ENCODE data around the gene OLFML2A. TPM values are rescaled to one million over a fixed set of nuclear protein-coding genes. Genes with fewer than 3 reads are reported as not detected.

OLFML2A gene
- total and polyA plus RNA-seq, 2 experiments from 2014 or later, result 2.2 to 3.4 TPM

GRCh38 chr9:124799274-124800006 lies 22.5 kb downstream of the OLFML2A start:
- no peaks in the 10 kb centered on the region for H3K9me3 ChIP-seq (ENCODE audit: low read depth)
- H3K4me1 ChIP-seq (ENCODE audit: insufficient read depth), result no peaks in the 10 kb centered on the region
- WGBS (ENCODE audit: low lambda C conversion rate, missing lambda C conversion rate), result 88% methylated on average over 13 of the region's 13 CpGs
- no peak overlapping the region for H3K4me2 ChIP-seq
- no peak overlapping the region for H2AFZ ChIP-seq
- no peak for DNase-seq (ENCODE audit: low spot score)
- H3K27ac ChIP-seq, result no peak overlapping the region
- no peaks in the 10 kb centered on the region for H3K9me2 ChIP-seq (replicated peaks; ENCODE audit: insufficient read depth)
- no peak for TF ChIP-seq CTCF (IDR thresholded peaks at IDR 0.05; ENCODE audit: poor library complexity)
- TF ChIP-seq EZH2phosphoT487 (IDR thresholded peaks at IDR 0.05; ENCODE audit: low read depth, severe bottlenecking, unreplicated experiment), result no peak
- TF ChIP-seq EZH2 (IDR thresholded peaks at IDR 0.05; ENCODE audit: borderline replicate concordance), result no peak
- no peaks in the 10 kb centered on the region for H4K20me1 ChIP-seq (ENCODE audit: insufficient read depth, poor library complexity, severe bottlenecking)
- H3K27me3 ChIP-seq, result no peaks in the 10 kb centered on the region
- no peaks in the 10 kb centered on the region for H3K36me3 ChIP-seq (replicated peaks; ENCODE audit: insufficient read depth, low read depth)
- H3K4me3 ChIP-seq, result no peak overlapping the region
- H3K79me2 ChIP-seq, result no peaks in the 10 kb centered on the region

- no peak for TF ChIP-seq EZH2 (IDR thresholded peaks at IDR 0.05; ENCODE audit: borderline replicate concordance)
- no peak for TF ChIP-seq EZH2phosphoT487 (IDR thresholded peaks at IDR 0.05; ENCODE audit: low read depth, severe bottlenecking, unreplicated experiment)
- no peak for TF ChIP-seq CTCF (IDR thresholded peaks at IDR 0.05; ENCODE audit: poor library complexity)
- no peak for DNase-seq (ENCODE audit: low spot score)
- H3K4me2 ChIP-seq, result no peak overlapping the region
Measured at GRCh38 chr9:124800306-124801259, 23.6 kb downstream of the OLFML2A start.

GRCh38 chr9:124801356-124801755 lies 24.4 kb downstream of the OLFML2A start:
- H3K9me3 ChIP-seq (ENCODE audit: low read depth), result no peaks in the 10 kb centered on the region
- H3K4me3 ChIP-seq, result no peak overlapping the region
- H4K20me1 ChIP-seq (ENCODE audit: insufficient read depth, poor library complexity, severe bottlenecking), result no peaks in the 10 kb centered on the region
- no peaks in the 10 kb centered on the region for H3K36me3 ChIP-seq (replicated peaks; ENCODE audit: insufficient read depth, low read depth)
- H2AFZ ChIP-seq, result no peak overlapping the region
- H3K9me2 ChIP-seq (replicated peaks; ENCODE audit: insufficient read depth), result no peaks in the 10 kb centered on the region
- H3K27ac ChIP-seq, result no peak overlapping the region
- TF ChIP-seq EZH2phosphoT487 (IDR thresholded peaks at IDR 0.05; ENCODE audit: low read depth, severe bottlenecking, unreplicated experiment) (no peak), CTCF (IDR thresholded peaks at IDR 0.05; ENCODE audit: poor library complexity) (no peak), EZH2 (IDR thresholded peaks at IDR 0.05; ENCODE audit: borderline replicate concordance) (no peak)
- no peaks in the 10 kb centered on the region for H3K4me1 ChIP-seq (ENCODE audit: insufficient read depth)
- no peak for DNase-seq (ENCODE audit: low spot score)
- H3K4me2 ChIP-seq, result no peak overlapping the region
- 93% methylated on average over 6 of the region's 6 CpGs for WGBS (ENCODE audit: low lambda C conversion rate, missing lambda C conversion rate)
- no peaks in the 10 kb centered on the region for H3K27me3 ChIP-seq
- no peaks in the 10 kb centered on the region for H3K79me2 ChIP-seq

More at GRCh38 chr9:124800306-124801259, 23.6 kb downstream of the OLFML2A start:
- Histone ChIP-seq H2AFZ (no peak overlapping the region), H3K4me1 (ENCODE audit: insufficient read depth) (no peaks in the 10 kb centered on the region), H3K27me3 (no peaks in the 10 kb centered on the region), H3K4me3 (no peak overlapping the region), H4K20me1 (ENCODE audit: insufficient read depth, poor library complexity, severe bottlenecking) (no peaks in the 10 kb centered on the region), H3K27ac (no peak overlapping the region), H3K36me3 (replicated peaks; ENCODE audit: insufficient read depth, low read depth) (no peaks in the 10 kb centered on the region), H3K9me3 (ENCODE audit: low read depth) (no peaks in the 10 kb centered on the region), H3K9me2 (replicated peaks; ENCODE audit: insufficient read depth) (no peaks in the 10 kb centered on the region), H3K79me2 (no peaks in the 10 kb centered on the region)
- WGBS (ENCODE audit: low lambda C conversion rate, missing lambda C conversion rate), result 89% methylated on average over 15 of the region's 15 CpGs

Data from hepatocyte (in vitro differentiated cells).